ENCODE data around the gene UBE2D1.

Gene UBE2D1

DNA sequence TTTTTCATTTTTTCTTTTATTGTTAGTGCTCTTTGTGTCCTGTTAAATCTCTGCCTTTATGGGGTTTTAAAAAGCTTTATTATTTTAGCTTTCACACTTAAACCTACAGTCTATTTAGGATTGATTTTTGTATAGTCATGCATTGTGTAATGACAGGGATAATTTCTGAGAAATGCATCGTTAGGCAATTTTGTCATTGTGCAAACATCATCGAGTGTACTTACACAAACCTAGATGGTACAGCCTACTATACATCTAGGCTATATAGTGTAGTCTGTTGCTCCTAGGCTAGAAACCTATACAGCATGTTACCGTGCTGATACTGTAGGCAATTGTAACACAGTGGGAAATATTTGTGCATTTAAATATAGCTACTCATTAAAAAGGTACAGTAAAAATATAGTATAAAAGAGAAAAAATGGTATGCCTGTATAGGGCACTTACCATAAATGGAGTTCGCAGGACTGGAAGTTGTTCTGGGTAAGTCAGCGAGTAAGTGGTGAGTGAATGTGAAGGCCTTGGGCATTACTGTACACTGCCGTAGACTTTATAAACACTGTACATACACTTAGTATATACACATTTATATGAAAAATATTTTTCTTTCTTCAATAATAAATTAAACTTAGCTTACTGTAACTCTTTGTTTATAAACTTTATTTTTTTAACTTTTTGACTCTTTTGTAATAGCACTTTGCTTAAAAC is 16.0 kb downstream of the UBE2D1 start:
- in situ Hi-C loops (cut with MboI; ENCODE audit: low sequenced_read_pairs) = no loop called here
- no peaks in the 10 kb centered on the region for H3K9me3 ChIP-seq

DNA sequence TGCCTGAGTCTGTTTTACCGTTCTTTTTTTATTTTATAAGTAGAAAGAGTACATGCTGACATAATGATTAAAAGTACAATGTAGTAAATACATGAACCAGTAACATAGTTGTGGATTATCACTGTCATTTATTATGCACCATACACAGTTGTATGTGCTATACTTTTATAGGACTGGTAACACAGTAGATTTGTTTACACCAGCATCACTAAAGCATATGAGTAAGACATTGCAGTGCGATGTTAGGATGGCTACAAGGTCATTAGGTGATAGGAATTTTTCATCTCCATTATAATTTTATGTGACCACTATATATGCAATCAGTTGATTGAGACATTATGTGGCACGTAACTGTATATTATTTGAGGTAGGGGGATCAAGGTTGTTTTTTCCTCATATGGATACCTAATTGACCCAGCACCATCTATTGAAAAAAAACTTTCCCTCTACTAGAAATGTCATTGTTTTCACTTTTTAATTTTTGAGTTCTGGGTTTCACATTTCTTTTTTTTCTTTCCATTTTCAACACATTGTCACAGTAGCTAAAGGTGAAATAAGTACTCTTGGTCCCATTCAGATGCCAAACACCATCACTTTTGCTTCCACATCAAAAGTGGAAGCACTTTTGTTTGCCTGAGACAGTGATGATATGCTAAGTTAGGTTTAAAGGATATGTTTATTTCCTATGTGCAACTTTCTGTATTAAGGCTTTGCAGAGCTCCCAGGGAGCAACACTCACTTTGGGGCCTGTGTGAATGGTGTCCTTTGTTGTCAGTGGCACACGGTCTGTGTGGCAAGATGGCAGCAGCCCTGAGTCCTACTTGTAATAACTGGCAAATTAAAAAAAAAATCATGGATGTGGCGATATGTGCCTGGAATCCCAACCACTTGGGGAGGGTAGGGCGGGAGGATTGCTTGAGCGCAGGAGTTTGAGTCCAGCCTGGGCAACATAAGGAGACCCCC is 17.1 kb downstream of the UBE2D1 start:
- Histone ChIP-seq H3K4me3 (no peak overlapping the region), H3K27me3 (ENCODE audit: low read depth) (no peaks in the 10 kb centered on the region)
- in situ Hi-C loops (cut with MboI; ENCODE audit: low sequenced_read_pairs) = no loop called here

More for the DNA sequence above, 16.0 kb downstream of the UBE2D1 start:
- no peaks in the 10 kb centered on the region for H3K36me3 ChIP-seq (replicated peaks)
- no peak overlapping the region for H3K4me3 ChIP-seq
- no peaks in the 10 kb centered on the region for H3K27me3 ChIP-seq (ENCODE audit: low read depth)
- peak in 1 of 2 experiments; percentile 13 for DNase-seq (ENCODE audit: low spot score in 2 of 2)
- peaks cover 80% of the 10 kb centered on the region for H3K4me1 ChIP-seq

DNA sequence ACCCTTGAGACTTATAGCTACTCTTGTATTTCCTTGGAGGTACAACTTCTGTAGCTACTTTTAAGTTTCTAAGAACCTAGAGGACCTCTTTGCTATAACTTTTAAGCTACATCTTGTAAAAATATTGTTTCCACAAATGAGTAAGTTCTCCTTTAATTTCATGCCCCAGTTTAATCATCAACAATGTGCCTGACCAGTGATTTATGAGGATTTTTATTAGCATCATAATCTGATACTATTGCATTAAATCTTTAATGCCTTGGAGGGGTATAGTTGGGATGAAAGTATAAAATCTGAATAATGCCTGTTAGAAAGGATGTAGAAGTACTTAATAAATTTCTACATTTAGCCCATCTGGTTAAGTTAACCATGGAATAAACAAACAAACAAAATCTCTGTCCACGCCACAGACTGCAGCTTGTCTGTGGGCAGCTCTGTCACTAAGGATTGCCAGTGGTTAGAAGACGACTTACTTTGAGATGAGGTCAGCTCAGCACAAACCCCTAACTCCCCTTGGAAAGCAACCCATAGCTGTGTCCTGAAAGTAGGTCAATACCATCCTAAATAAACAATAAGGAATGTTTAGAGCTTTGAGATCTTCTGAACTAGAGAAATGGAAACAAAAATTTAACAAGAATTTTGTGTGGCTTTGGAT is 18.3 kb downstream of the UBE2D1 start:
- no peak for DNase-seq (ENCODE audit: low spot score in 2 of 2)
- Histone ChIP-seq H3K27me3 (ENCODE audit: low read depth) (no peaks in the 10 kb centered on the region), H3K4me1 (peaks cover 73% of the 10 kb centered on the region), H3K9me3 (no peaks in the 10 kb centered on the region), H3K36me3 (replicated peaks) (no peaks in the 10 kb centered on the region), H3K4me3 (no peak overlapping the region)
- in situ Hi-C loops (cut with MboI; ENCODE audit: low sequenced_read_pairs) = no loop called here

More for the DNA sequence above, 17.1 kb downstream of the UBE2D1 start:
- H3K36me3 ChIP-seq (replicated peaks) = no peaks in the 10 kb centered on the region
- DNase-seq (ENCODE audit: low spot score in 2 of 2) = no peak
- H3K9me3 ChIP-seq = no peaks in the 10 kb centered on the region
- peaks cover 85% of the 10 kb centered on the region for H3K4me1 ChIP-seq

DNA sequence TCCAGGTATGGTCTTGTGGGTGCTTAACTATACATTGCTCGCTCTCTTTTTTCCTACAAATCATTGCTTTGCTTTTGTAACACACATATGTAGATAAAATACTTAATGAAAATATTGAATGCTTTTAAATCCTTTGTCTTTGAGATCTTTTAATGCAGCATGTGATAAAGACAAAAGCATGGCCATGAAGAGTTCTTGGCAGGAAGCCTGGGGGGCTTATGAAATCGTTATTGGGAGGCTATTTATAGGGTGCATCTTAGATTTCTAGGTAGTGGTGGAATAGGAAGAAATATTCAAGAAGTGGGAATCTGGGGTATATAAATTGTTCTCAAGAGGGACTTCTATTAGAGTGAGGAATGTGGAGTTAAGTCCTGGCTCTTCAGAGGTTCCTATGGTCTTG is 21.9 kb downstream of the UBE2D1 start:
- Histone ChIP-seq H3K27me3 (ENCODE audit: low read depth) (no peaks in the 10 kb centered on the region), H3K36me3 (replicated peaks) (no peaks in the 10 kb centered on the region), H3K4me1 (peaks cover 50% of the 10 kb centered on the region), H3K4me3 (no peak overlapping the region), H3K9me3 (no peaks in the 10 kb centered on the region)
- no peak for DNase-seq (ENCODE audit: low spot score in 2 of 2)
- in situ Hi-C loops (cut with MboI; ENCODE audit: low sequenced_read_pairs) = no loop called here

DNA sequence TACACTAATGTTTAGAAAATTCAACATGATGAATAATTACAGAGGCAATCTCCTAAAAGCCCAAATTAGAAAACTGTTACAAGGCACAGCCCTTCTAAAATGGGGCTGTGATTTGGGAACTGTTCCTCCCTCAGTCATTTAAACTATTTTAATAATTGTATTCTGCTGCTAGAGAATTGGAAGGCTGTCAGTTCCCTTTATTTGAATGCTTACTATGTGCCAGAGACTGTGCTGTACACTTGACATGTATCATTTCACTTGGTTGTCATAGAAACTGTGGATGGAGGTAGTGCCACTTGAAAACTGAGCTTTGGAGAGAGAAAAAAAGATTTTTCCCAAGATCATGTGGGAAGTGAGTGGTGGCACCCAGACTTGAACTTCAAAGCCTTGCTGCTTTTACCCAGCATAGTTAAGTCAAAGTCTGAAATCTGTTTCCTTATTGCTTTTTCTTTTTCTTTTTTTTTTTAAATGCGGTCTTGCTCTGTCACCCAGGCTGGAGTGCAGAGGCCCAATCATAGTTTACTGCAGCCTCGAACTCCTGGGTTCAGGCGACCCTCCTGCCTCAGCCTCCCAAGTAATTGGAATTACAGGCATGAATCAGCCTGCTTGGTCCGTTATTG is 23.6 kb downstream of the UBE2D1 start:
- Histone ChIP-seq H3K4me3 (no peak overlapping the region), H3K4me1 (peaks cover 44% of the 10 kb centered on the region), H3K9me3 (no peaks in the 10 kb centered on the region), H3K27me3 (ENCODE audit: low read depth) (no peaks in the 10 kb centered on the region), H3K36me3 (replicated peaks) (no peaks in the 10 kb centered on the region; the same call in 1 of the 2 replicates)
- DNase-seq (ENCODE audit: low spot score in 2 of 2) = no peak
- in situ Hi-C loops (cut with MboI; ENCODE audit: low sequenced_read_pairs) = no loop called here

DNA sequence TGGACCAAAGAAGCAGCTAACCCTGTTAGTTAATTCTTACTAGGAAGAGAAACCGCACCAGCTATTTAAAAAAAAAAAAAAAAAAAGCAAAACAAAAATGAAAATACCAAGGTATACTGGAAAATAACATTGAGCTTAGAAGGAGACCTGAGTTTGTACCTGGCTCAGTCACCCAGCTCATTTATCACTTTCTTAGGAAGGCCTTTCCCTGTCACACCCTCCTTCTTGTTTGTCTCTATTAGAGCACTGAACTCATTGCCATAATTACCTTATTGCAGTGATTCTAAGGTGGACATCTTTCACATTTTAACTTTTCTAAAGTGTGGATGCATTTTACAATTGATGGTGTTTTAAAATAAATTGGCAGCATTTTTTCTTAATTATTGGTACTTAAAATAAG is 24.1 kb downstream of the UBE2D1 start:
- no peaks in the 10 kb centered on the region; the same call in 1 of the 2 replicates for H3K36me3 ChIP-seq (replicated peaks)
- in situ Hi-C loops (cut with MboI; ENCODE audit: low sequenced_read_pairs) = no loop called here
- H3K4me3 ChIP-seq = no peak overlapping the region
- H3K9me3 ChIP-seq = no peaks in the 10 kb centered on the region
- peaks cover 39% of the 10 kb centered on the region for H3K4me1 ChIP-seq
- no peak for DNase-seq (ENCODE audit: low spot score in 2 of 2)
- no peaks in the 10 kb centered on the region for H3K27me3 ChIP-seq (ENCODE audit: low read depth)

DNA sequence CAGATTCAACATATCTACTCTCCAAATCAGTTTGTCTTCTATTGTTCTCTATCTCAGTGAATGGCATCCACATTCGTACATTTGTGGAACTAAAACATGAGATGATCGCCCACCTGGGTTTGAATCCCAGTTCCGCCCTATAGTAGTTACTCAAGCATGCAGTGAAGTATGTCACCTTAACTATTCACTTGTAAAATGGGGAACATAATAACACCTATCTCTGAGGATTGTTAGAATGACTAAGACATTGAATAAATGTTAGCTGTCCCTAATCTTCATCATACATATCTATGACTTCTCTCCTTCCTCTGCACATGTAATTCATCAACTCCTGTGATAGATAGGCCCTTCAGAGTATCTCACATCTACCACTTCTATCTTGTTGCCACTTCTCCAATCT is 24.7 kb downstream of the UBE2D1 start:
- Histone ChIP-seq H3K9me3 (no peaks in the 10 kb centered on the region), H3K36me3 (replicated peaks) (peaks cover 2% of the 10 kb centered on the region), H3K4me3 (no peak overlapping the region), H3K27me3 (ENCODE audit: low read depth) (no peaks in the 10 kb centered on the region), H3K4me1 (peaks cover 38% of the 10 kb centered on the region)
- no peak for DNase-seq (ENCODE audit: low spot score in 2 of 2)
- in situ Hi-C loops (cut with MboI; ENCODE audit: low sequenced_read_pairs) = no loop called here

DNA sequence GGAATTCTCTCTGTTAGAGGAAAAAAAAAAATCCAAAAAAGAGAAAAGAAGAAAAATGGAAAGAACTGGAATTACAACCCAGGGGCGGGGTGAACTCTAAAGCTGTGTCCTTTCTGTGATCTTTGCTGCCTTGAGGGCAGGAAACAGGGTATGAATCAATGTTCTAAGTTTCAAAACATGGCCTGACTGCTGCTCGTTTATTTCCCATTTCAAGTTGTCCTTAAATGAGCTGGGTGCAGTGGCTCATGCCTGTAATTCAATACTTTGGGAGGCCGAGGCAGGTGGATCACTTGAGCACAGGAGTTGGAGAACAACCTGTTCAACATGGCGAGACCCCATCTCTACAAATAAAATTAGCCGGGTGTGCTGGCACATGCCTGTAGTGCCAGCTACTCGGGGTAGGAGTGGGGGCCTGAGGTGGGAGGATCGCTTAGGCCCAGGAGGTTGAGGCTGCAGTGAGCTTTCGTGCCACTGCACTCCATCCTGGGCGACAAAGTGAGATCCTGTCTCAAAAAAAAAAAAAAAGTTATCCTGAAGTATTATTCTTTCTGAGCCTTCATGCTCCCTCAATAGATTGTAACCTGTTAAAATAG is 25.7 kb downstream of the UBE2D1 start:
- H3K4me3 ChIP-seq = no peak overlapping the region
- H3K27me3 ChIP-seq (ENCODE audit: low read depth) = no peaks in the 10 kb centered on the region
- in situ Hi-C loops (cut with MboI; ENCODE audit: low sequenced_read_pairs) = no loop called here
- peaks cover 30% of the 10 kb centered on the region for H3K4me1 ChIP-seq
- peaks cover 7% of the 10 kb centered on the region for H3K36me3 ChIP-seq (replicated peaks)
- H3K9me3 ChIP-seq = no peaks in the 10 kb centered on the region
- DNase-seq (ENCODE audit: low spot score in 2 of 2) = no peak

DNA sequence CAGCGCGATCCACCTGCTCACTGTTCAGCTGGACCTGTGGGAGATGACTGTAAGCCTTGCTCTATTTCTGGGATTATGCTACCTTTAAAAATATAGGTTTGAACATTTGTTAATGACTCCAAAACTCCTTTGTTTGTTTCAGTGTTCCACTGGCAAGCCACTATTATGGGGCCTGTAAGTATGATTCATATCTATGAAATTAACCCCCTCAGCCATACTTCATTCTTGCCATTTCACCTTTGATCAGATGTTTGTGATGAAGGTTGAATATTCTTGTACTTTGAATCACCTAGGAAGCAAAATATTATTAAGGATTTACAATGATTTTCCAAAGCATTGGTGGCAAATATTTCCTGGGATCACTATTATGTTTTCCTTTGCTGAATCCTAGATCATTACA is 26.5 kb downstream of the UBE2D1 start:
- H3K4me3 ChIP-seq = no peak overlapping the region
- H3K27me3 ChIP-seq (ENCODE audit: low read depth) = no peaks in the 10 kb centered on the region
- DNase-seq (ENCODE audit: low spot score in 2 of 2) = no peak
- H3K36me3 ChIP-seq (replicated peaks) = peaks cover 7% of the 10 kb centered on the region
- H3K9me3 ChIP-seq = no peaks in the 10 kb centered on the region
- in situ Hi-C loops (cut with MboI; ENCODE audit: low sequenced_read_pairs) = no loop called here
- H3K4me1 ChIP-seq = peaks cover 23% of the 10 kb centered on the region

DNA sequence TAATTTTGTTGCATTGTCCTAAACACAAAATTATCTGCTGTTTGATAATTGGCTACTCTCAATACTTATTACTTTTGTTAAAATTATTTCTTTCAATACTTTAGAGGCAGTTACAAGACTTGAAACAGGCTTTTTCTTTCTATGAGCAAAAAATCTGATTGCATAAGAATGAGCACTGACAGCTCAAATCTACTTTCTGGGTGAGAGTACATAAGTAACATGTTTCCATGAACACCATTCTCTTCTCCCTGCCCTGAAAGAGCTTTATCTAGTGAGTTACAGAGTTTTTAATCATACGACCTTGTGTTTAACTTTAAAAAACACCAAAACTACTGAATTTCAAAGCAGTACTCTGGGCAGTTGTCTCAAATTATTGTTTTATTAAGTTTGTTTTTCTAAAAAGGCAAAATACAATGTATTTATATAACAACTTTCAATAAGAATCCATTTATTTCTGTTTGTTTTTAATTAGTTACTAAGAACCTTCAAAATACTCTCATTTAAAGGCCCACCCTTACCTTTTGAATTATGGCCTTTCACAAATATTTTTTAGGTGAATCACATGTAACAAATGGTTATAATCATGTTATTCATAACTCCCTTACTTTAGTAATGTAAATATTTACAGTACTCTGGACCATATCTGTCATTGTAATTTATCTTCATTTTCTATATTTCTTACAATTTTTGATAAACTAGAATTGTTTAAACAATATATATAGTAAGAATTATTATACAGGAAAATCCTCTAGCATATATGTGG is 27.4 kb downstream of the UBE2D1 start:
- H3K27me3 ChIP-seq (ENCODE audit: low read depth) = no peaks in the 10 kb centered on the region
- DNase-seq (ENCODE audit: low spot score in 2 of 2) = no peak
- H3K4me1 ChIP-seq = peaks cover 18% of the 10 kb centered on the region
- H3K9me3 ChIP-seq = no peaks in the 10 kb centered on the region
- in situ Hi-C loops (cut with MboI; ENCODE audit: low sequenced_read_pairs) = no loop called here
- peaks cover 7% of the 10 kb centered on the region for H3K36me3 ChIP-seq (replicated peaks)
- no peak overlapping the region for H3K4me3 ChIP-seq

DNA sequence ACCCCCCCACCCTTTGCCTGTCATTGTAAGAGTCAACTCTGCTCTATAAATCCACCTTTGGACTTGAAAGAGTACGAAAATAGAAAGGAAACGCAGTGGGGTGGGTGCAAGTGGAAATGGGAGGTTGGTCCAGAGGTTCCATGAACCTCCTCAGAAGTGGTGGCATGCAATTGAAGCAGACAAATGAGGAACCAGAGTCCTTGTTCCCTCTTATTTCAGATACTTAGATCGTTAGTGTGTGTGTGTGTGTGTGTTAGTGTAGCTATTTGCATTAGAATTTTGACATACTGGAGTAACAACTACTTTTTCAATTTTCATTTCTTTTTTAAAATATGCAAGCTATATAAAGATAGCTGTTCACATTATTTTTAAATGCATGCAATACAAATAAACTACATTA is 32.3 kb downstream of the UBE2D1 start:
- Histone ChIP-seq H3K4me3 (no peak overlapping the region), H3K9me3 (no peaks in the 10 kb centered on the region), H3K4me1 (peaks cover 4% of the 10 kb centered on the region), H3K36me3 (replicated peaks) (peaks cover 7% of the 10 kb centered on the region), H3K27me3 (ENCODE audit: low read depth) (no peaks in the 10 kb centered on the region)
- in situ Hi-C loops (cut with MboI; ENCODE audit: low sequenced_read_pairs) = no loop called here
- no peak for DNase-seq (ENCODE audit: low spot score in 2 of 2)

DNA sequence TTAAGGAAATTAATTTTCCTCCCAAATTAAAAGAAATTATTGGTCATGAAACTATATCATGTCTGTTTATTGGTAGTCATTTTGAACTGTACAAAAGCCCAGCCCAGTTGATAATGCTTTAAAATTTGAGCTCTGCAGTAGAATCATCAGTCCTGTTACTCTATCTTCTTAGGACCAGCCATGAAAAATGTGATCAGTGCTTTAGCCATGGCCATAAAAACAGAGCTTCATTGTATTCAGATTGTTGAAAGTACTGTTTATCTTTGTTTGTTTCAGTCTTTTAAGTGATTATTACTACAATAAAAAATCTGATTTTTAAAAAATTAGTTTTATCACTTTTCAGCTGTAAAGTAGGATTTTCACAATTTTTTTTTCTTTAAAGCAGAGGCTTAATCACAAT is 36.7 kb downstream of the UBE2D1 start:
- in situ Hi-C loops (cut with MboI; ENCODE audit: low sequenced_read_pairs) = no loop called here
- no peaks in the 10 kb centered on the region for H3K9me3 ChIP-seq
- no peaks in the 10 kb centered on the region for H3K27me3 ChIP-seq (ENCODE audit: low read depth)
- no peaks in the 10 kb centered on the region for H3K4me1 ChIP-seq
- no peak overlapping the region for H3K4me3 ChIP-seq
- H3K36me3 ChIP-seq (replicated peaks) = no peaks in the 10 kb centered on the region; the same call in 1 of the 2 replicates
- DNase-seq (ENCODE audit: low spot score in 2 of 2) = no peak

Measured in HAP-1 (cell line).